PC-3 (cell line): ENCODE measurements around the gene BCAR3. TPM values are rescaled to one million over a fixed set of nuclear protein-coding genes. Genes with fewer than 3 reads are reported as not detected.

ENCODE experiments used
- ATAC-seq: fragments of 200-7000 bp; cut with Tn5 transposase; 2 replicates; pipeline ENCODE4 v1.9.1; 2020; ENCODE audit warnings: mild to moderate bottlenecking, moderate library complexity
- BruUV-seq: library from RNA; stranded (reverse); fragments of 400-500 nt; replicated peaks from 2 replicates; lab custom pipeline; 2021; lab: Mats Ljungman, UMichigan
- CTCF ChIA-PET: fragments of 300-600 bp; sonication (Branson Sonifier 250); formaldehyde crosslinking; loops from one replicate; lab custom pipeline; 2022; ENCODE audit warnings: antibody characterized with exemption; lab: Charles Lee
- POLR2A ChIA-PET: fragments of 300-600 bp; sonication (Branson Sonifier 250); formaldehyde crosslinking; loops from one replicate; lab custom pipeline; 2022; ENCODE audit warnings: antibody characterized with exemption; ENCODE audit not compliant: unreplicated experiment; lab: Charles Lee
- DNase-seq: peaks from one replicate; pipeline ENCODE4 v3.0.0-alpha.2; 2015
- H2AFZ ChIP-seq: fragments of 300-600 bp; sonication (generic); 2 replicates; pipeline ENCODE4 v1.6.0; 2016; ENCODE audit warnings: antibody characterized with exemption, low read length
- H3F3A ChIP-seq: fragments of 300-600 bp; sonication (generic); one replicate; pipeline ENCODE4 v1.6.0; 2017; ENCODE audit warnings: antibody characterized with exemption, low read length, control low read depth, mild to moderate bottlenecking; ENCODE audit not compliant: unreplicated experiment
- H3K27ac ChIP-seq: fragments of 300-600 bp; sonication (generic); 2 replicates; pipeline ENCODE4 v1.5.1; 2016; ENCODE audit warnings: mild to moderate bottlenecking, low read length
- H3K27me3 ChIP-seq: fragments of 300-600 bp; sonication (generic); 2 replicates; pipeline ENCODE4 v1.6.1; 2016; ENCODE audit warnings: low read length, mixed read lengths
- H3K36me3 ChIP-seq: fragments of 300-600 bp; sonication (generic); 2 replicates; pipeline ENCODE4 v1.6.1; 2016; ENCODE audit warnings: low read depth, mixed run types, low read length, mixed read lengths
- H3K4me1 ChIP-seq: fragments of 300-600 bp; sonication (generic); 2 replicates; pipeline ENCODE4 v1.5.1; 2016; ENCODE audit warnings: low read length; ENCODE audit not compliant: insufficient read depth
- H3K4me2 ChIP-seq: fragments of 300-600 bp; sonication (generic); 2 replicates; pipeline ENCODE4 v1.6.0; 2016; ENCODE audit warnings: low read length
- H3K4me3 ChIP-seq: fragments of 300-600 bp; sonication (generic); 2 replicates; pipeline ENCODE4 v1.5.1; 2016; ENCODE audit warnings: mild to moderate bottlenecking, low read length, mixed read lengths
- H3K79me2 ChIP-seq: fragments of 300-600 bp; sonication (generic); 2 replicates; pipeline ENCODE4 v1.6.1; 2017; ENCODE audit warnings: low read length, mixed read lengths
- H3K9ac ChIP-seq: fragments of 300-600 bp; sonication (generic); 2 replicates; pipeline ENCODE4 v1.6.0; 2016; ENCODE audit warnings: mild to moderate bottlenecking, low read length
- H3K9me2 ChIP-seq: fragments of 300-600 bp; sonication (generic); replicated peaks from 2 replicates; pipeline ENCODE4 v1.6.1; 2016; ENCODE audit warnings: mixed run types, low read length, mixed read lengths
- H3K9me3 ChIP-seq: fragments of 300-600 bp; sonication (generic); 2 replicates; pipeline ENCODE4 v1.6.1; 2016; ENCODE audit warnings: low read length, mixed read lengths
- H4K20me1 ChIP-seq: fragments of 300-600 bp; sonication (generic); 2 replicates; pipeline ENCODE4 v1.6.1; 2016; ENCODE audit warnings: low read length, mixed read lengths
- CTCF ChIP-seq: fragments of 300-600 bp; sonication (generic); conservative IDR thresholded peaks from 2 replicates; pipeline ENCODE4 v1.5.1; 2017; ENCODE audit warnings: antibody characterized with exemption, low read depth, mild to moderate bottlenecking, low read length
- EZH2 ChIP-seq: fragments of 300-600 bp; sonication (generic); IDR thresholded peaks from one replicate; pipeline ENCODE4 v1.6.1; 2017; ENCODE audit warnings: antibody characterized with exemption, mild to moderate bottlenecking, low read length; ENCODE audit not compliant: unreplicated experiment
- EZH2phosphoT487 ChIP-seq: fragments of 300-600 bp; sonication (generic); IDR thresholded peaks from 2 replicates; pipeline ENCODE4 v1.6.1; 2018; ENCODE audit warnings: mild to moderate bottlenecking, antibody characterized with exemption, low read length, borderline replicate concordance
- intact Hi-C: fragments of 100-400 bp; cut with micrococcal nuclease; formaldehyde crosslinking; loops from 2 replicates; pipeline ENCODE4 v1.9.0; 2023
- total RNA-seq: library from RNA; depleted of rRNA; stranded (reverse); fragments of >200 nt; gene quantifications from 2 replicates; pipeline ENCODE4 v1.2.3, GENCODE V29; 2014

Gene BCAR3
- total RNA-seq, 1 experiment from 2014 or later = 171 TPM

- POLR2A ChIA-PET = no interaction called here
- no peak for TF ChIP-seq EZH2
- no peak for TF ChIP-seq EZH2phosphoT487
- TF ChIP-seq CTCF = no peak
- Histone ChIP-seq H3F3A (no peaks in the 10 kb centered on the region), H4K20me1 (peaks cover 95% of the 10 kb centered on the region), H3K9me3 (no peaks in the 10 kb centered on the region), H3K9me2 (no peaks in the 10 kb centered on the region), H3K4me1 (0 out of 2 replicates have a peak, but pooled peaks cover 6% of the 10 kb centered on the region), H3K9ac (no peak overlapping the region), H3K4me3 (no peak overlapping the region), H2AFZ (no peak overlapping the region), H3K79me2 (peaks cover 100% of the 10 kb centered on the region), H3K27ac (no peak overlapping the region), H3K4me2 (no peak overlapping the region), H3K27me3 (no peaks in the 10 kb centered on the region), H3K36me3 (peaks cover 73% of the 10 kb centered on the region)
- BruUV-seq = no TSS peak
- CTCF ChIA-PET = no interaction called here
- no peak for DNase-seq
- intact Hi-C loops = no loop called here
- no peak for ATAC-seq
These were observed 82.7 kb downstream of the BCAR3 start for GRCh38 chr1:93598861-93599439.

GRCh38 chr1:93598396-93598795, 83.2 kb downstream of the BCAR3 start:
- H3K4me3 ChIP-seq = no peak overlapping the region
- H3K4me1 ChIP-seq = 0 out of 2 replicates have a peak, but pooled peaks cover 6% of the 10 kb centered on the region
- H3K27ac ChIP-seq = no peak overlapping the region
- H3K9me3 ChIP-seq = no peaks in the 10 kb centered on the region
- no peak overlapping the region for H3K9ac ChIP-seq
- H3F3A ChIP-seq = no peaks in the 10 kb centered on the region
- ChIA-PET CTCF (no interaction called here), POLR2A (no interaction called here)
- H3K79me2 ChIP-seq = peaks cover 100% of the 10 kb centered on the region
- H3K4me2 ChIP-seq = no peak overlapping the region
- intact Hi-C loops = no loop called here
- H3K36me3 ChIP-seq = peaks cover 70% of the 10 kb centered on the region
- no peak; the same call in 1 of the 2 replicates for ATAC-seq
- DNase-seq = no peak
- H2AFZ ChIP-seq = no peak overlapping the region
- H3K9me2 ChIP-seq = no peaks in the 10 kb centered on the region
- TF ChIP-seq CTCF (no peak), EZH2phosphoT487 (no peak), EZH2 (no peak)
- no TSS peak for BruUV-seq
- peaks cover 92% of the 10 kb centered on the region for H4K20me1 ChIP-seq
- H3K27me3 ChIP-seq = no peaks in the 10 kb centered on the region

- Histone ChIP-seq H3K4me1 (0 out of 2 replicates have a peak, but pooled peaks cover 6% of the 10 kb centered on the region), H3K36me3 (peaks cover 70% of the 10 kb centered on the region), H3K79me2 (peaks cover 100% of the 10 kb centered on the region), H3K27ac (no peak overlapping the region), H3K27me3 (no peaks in the 10 kb centered on the region), H3K9me2 (no peaks in the 10 kb centered on the region), H3F3A (no peaks in the 10 kb centered on the region), H3K4me2 (no peak overlapping the region), H3K9ac (no peak overlapping the region), H2AFZ (no peak overlapping the region), H3K9me3 (no peaks in the 10 kb centered on the region), H3K4me3 (no peak overlapping the region), H4K20me1 (peaks cover 92% of the 10 kb centered on the region)
- POLR2A ChIA-PET = no interaction called here
- intact Hi-C loops = no loop called here
- BruUV-seq = no TSS peak
- CTCF ChIA-PET = no interaction called here
- no peak for TF ChIP-seq CTCF
- no peak for TF ChIP-seq EZH2phosphoT487
- TF ChIP-seq EZH2 = no peak
- ATAC-seq (no peak), DNase-seq (no peak)
These were observed 83.9 kb downstream of the BCAR3 start for GRCh38 chr1:93597709-93598108.
